HepG2 (cell line): Measurements from ENCODE around the gene STXBP4.

Experiments
- CTCF ChIP-seq: sonication (generic); formaldehyde crosslinking; IDR thresholded peaks from 2 replicates; pipeline ENCODE4 v1.5.0; 2020; ENCODE audit warnings: mild to moderate bottlenecking, missing genetic modification reagents, moderate library complexity
- EZH2 ChIP-seq: conservative IDR thresholded peaks from 2 replicates; pipeline ENCODE4 v1.6.1; 2012; ENCODE audit warnings: mild to moderate bottlenecking, low read depth, low read length, moderate library complexity
- GATAD2A ChIP-seq: IDR thresholded peaks from 2 replicates; pipeline ENCODE4 v1.6.1; 2016
- IRF1 ChIP-seq: sonication (generic); formaldehyde crosslinking; IDR thresholded peaks from 2 replicates; pipeline ENCODE4 v1.4.0; 2020; ENCODE audit warnings: low read depth, mild to moderate bottlenecking, missing genetic modification reagents
- TARDBP ChIP-seq: sonication (generic); formaldehyde crosslinking; IDR thresholded peaks from 2 replicates; pipeline ENCODE4 v1.8.0; 2022; ENCODE audit warnings: mild to moderate bottlenecking, missing genetic modification reagents
- ZNF274 ChIP-seq: sonication (generic); formaldehyde crosslinking; IDR thresholded peaks from 2 replicates; pipeline ENCODE4 v1.5.1; 2020; ENCODE audit warnings: mild to moderate bottlenecking, missing genetic modification reagents
- ZNF879 ChIP-seq: sonication (generic); formaldehyde crosslinking; IDR thresholded peaks from 2 replicates; pipeline ENCODE4 v1.8.1; 2023; ENCODE audit warnings: missing genetic modification reagents
- TF ChIP-seq, protein P1 (sequence below): sonication (generic); formaldehyde crosslinking; IDR thresholded peaks from 2 replicates; pipeline ENCODE4 v1.5.0; 2020; ENCODE audit warnings: missing genetic modification reagents, mild to moderate bottlenecking, borderline replicate concordance

GRCh38 chr17:54950116-54950515 is 18.4 kb upstream of the STXBP4 start:
- no peak for TF ChIP-seq IRF1
- TF ChIP-seq CTCF (CRISPR knock-in tag), result no peak
- TF ChIP-seq ZNF879 (CRISPR knock-in tag), result no peak
- no peak for TF ChIP-seq EZH2
- TF ChIP-seq GATAD2A (CRISPR knock-in tag), result no peak
- TF ChIP-seq, protein P1, sequence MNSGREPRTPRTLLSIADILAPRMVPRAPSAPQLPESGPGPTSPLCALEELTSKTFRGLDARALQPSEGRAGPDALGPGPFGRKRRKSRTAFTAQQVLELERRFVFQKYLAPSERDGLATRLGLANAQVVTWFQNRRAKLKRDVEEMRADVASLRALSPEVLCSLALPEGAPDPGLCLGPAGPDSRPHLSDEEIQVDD (CRISPR knock-in tag), result no peak
- no peak for TF ChIP-seq TARDBP (CRISPR knock-in tag)
- no peak for TF ChIP-seq ZNF274 (CRISPR knock-in tag)
